Measurements from ENCODE around the gene DDX5. TPM values are rescaled to one million over a fixed set of nuclear protein-coding genes. Genes with fewer than 3 reads are reported as not detected.

Gene DDX5
- total and polyA plus RNA-seq, 2 of the 13 experiments (the other 11 are each of a cell fraction or from before 2014, with no cell fraction given): 503 to 684 TPM

DNA sequence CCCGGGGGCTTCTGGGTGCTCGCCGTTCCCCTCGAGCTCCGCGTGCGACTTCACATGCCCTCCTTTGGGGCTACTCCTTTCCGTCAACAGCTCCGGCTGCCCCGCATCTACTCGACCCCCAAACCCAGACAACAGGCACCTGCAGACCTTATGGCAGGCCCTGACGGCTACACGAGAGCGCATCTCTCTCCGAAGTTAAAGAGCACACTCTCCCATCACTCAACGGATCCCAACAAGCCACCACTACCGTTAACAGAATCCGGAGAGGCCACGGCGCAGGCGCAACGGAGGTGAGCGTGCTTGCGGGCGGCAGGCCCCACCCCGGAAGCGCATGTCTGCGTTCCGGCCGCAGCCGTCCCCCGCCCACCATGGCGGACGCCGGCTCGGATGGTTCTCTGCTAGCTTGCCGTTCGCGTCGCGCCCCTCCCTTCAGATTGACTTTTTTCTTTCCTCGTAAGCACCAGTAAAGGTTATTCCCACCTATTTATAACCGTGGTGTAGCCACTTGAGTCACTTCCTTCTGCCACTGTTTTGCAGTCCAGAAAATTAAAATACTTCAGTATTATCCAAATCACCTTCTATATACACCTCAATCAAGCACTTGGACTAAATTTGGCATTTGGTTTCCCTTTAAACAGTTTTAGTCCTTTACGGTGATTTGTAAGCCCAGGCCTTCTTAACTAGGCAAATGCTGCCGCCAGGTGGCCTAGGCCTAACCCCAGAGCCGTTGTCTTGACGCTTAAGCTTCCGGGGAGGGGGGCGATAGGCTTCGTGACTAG, 9.1 kb downstream of the DDX5 start, which contains the start of gene POLG2:
TSS of gene POLG2 (minus strand) at position 269 of the 779 bp plus-strand sequence. CDS start at position 183, 86 bp downstream.
- Histone ChIP-seq H3K36me3 (replicated peaks in 1 of 2; ENCODE audit: control insufficient read depth in 1 of 2, insufficient read depth in 2 of 2, low read length in 2 of 2) (peaks cover 13 to 37% of the 10 kb centered on the region in 2 experiments), H3K4me1 (ENCODE audit: insufficient read depth, low read length) (peaks cover 73% of the 10 kb centered on the region), H3K79me2 (ENCODE audit: insufficient read depth, low read length) (peaks cover 35% of the 10 kb centered on the region), H3K4me3 (replicated peaks in 1 of 3; ENCODE audit: insufficient read depth in 1 of 3, low read depth in 2 of 3, low read length in 3 of 3) (peak within 1 kb of the TSS; percentile 65 to 90 (median 68)), H3K9me3 (ENCODE audit: low read length) (no peaks in the 10 kb centered on the region), H3K9ac (ENCODE audit: insufficient read depth, low read depth, low read length) (peak within 1 kb of the TSS; percentile 80), H3K27ac (ENCODE audit: extremely low read length, insufficient read depth, low read length) (peak within 1 kb of the TSS; percentile 74), H4K20me1 (ENCODE audit: insufficient read depth, low read length) (peaks cover 24% of the 10 kb centered on the region), H3K27me3 (ENCODE audit: control insufficient read depth in 1 of 2, insufficient read depth in 2 of 2, low read length in 2 of 2) (no peaks in the 10 kb centered on the region; a peak in 1 of 5 replicates), H3K4me2 (ENCODE audit: low read depth, low read length) (peak within 1 kb of the TSS; percentile 88), H2AFZ (ENCODE audit: low read length) (peak within 1 kb of the TSS; percentile 38)
- BruUV-seq (replicated peaks): TSS peak; percentile 99
- DNase-seq (ENCODE audit: low spot score) (peak; percentile 92), FAIRE-seq (peak; percentile 42), ATAC-seq (peak; percentile 86)
- ChIA-PET POLR2A (interaction anchor here (0.6 to 7.3 kb wide), 16 partner anchors 9 to 351 kb away, joined by 3 to 202 read pairs (median 4); partner anchors contain the start of genes CEP95, DDX5 and TEX2), CTCF (ENCODE audit: low intra/inter-chr PET ratio, low total read pairs) (no interaction called here)
- 1% methylated on average over 50 of the region's 50 CpGs for WGBS (ENCODE audit: low lambda C conversion rate)
- intact Hi-C loops (cut with micrococcal nuclease; ENCODE audit: unreplicated experiment): loop anchor here (1.0 to 10.0 kb wide), 3 partner anchors 8 to 342 kb away; no protein-coding TSS in a partner anchor
- in situ Hi-C loops (cut with HindIII; ENCODE audit: extremely low pct_ligation_motif_present, low pct_unique_long_range_greater_than_20kb): loop anchor here (10.0 kb wide), 1 partner anchor 192 kb away; no protein-coding TSS in a partner anchor
- TF ChIP-seq KLF6 (CRISPR knock-in tag; IDR thresholded peaks at IDR 0.05): peak; percentile 98
- TF ChIP-seq ZNF253 (CRISPR knock-in tag; IDR thresholded peaks at IDR 0.05; ENCODE audit: borderline replicate concordance): peak; percentile 89
- TF ChIP-seq FOXO1 (CRISPR knock-in tag; IDR thresholded peaks at IDR 0.05): peak; percentile 14
- TF ChIP-seq IRF9 (CRISPR knock-in tag; IDR thresholded peaks at IDR 0.05; ENCODE audit: borderline replicate concordance): no peak
- no peak; the same call in 1 of the 2 replicates for TF ChIP-seq ZNF737 (CRISPR knock-in tag; IDR thresholded peaks at IDR 0.05; ENCODE audit: borderline replicate concordance)
- peak; percentile 66 for TF ChIP-seq CBX1 (IDR thresholded peaks at IDR 0.05; ENCODE audit: low read depth)
- no peak for TF ChIP-seq ZNF382 (CRISPR knock-in tag; IDR thresholded peaks at IDR 0.05; ENCODE audit: borderline replicate concordance)
- TF ChIP-seq NFKB2 (CRISPR knock-in tag; IDR thresholded peaks at IDR 0.05; ENCODE audit: borderline replicate concordance): peak; percentile 83; the same call in 1 of the 2 replicates
- TF ChIP-seq HOXA9 (CRISPR knock-in tag; IDR thresholded peaks at IDR 0.05; ENCODE audit: borderline replicate concordance): peak; percentile 87; the same call in 1 of the 2 replicates
- TF ChIP-seq ZNF891 (CRISPR knock-in tag; IDR thresholded peaks at IDR 0.05): peak; percentile 99
- TF ChIP-seq GPN1 (CRISPR knock-in tag; IDR thresholded peaks at IDR 0.05; ENCODE audit: borderline replicate concordance): peak; percentile 54; the same call in 1 of the 2 replicates
- TF ChIP-seq SP140L (CRISPR knock-in tag; IDR thresholded peaks at IDR 0.05; ENCODE audit: borderline replicate concordance): peak; percentile 78
- peak; percentile 99 for TF ChIP-seq POLR2AphosphoS2 (IDR thresholded peaks at IDR 0.05; ENCODE audit: low read depth, low read length)
- no peak for TF ChIP-seq ZFAT (CRISPR knock-in tag; conservative IDR thresholded peaks at IDR 0.05)
- TF ChIP-seq, protein P1, sequence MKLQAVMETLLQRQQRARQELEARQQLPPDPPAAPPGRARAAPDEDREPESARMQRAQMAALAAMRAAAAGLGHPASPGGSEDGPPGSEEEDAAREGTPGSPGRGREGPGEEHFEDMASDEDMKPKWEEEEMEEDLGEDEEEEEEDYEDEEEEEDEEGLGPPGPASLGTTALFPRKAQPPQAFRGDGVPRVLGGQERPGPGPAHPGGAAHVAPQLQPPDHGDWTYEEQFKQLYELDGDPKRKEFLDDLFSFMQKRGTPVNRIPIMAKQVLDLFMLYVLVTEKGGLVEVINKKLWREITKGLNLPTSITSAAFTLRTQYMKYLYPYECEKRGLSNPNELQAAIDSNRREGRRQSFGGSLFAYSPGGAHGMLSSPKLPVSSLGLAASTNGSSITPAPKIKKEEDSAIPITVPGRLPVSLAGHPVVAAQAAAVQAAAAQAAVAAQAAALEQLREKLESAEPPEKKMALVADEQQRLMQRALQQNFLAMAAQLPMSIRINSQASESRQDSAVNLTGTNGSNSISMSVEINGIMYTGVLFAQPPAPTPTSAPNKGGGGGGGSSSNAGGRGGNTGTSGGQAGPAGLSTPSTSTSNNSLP (IDR thresholded peaks at IDR 0.05; ENCODE audit: low read depth, low read length): no peak
- TF ChIP-seq, protein P2, sequence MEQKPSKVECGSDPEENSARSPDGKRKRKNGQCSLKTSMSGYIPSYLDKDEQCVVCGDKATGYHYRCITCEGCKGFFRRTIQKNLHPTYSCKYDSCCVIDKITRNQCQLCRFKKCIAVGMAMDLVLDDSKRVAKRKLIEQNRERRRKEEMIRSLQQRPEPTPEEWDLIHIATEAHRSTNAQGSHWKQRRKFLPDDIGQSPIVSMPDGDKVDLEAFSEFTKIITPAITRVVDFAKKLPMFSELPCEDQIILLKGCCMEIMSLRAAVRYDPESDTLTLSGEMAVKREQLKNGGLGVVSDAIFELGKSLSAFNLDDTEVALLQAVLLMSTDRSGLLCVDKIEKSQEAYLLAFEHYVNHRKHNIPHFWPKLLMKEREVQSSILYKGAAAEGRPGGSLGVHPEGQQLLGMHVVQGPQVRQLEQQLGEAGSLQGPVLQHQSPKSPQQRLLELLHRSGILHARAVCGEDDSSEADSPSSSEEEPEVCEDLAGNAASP (CRISPR knock-in tag; IDR thresholded peaks at IDR 0.05; ENCODE audit: borderline replicate concordance): no peak
- TF ChIP-seq SRSF4 (IDR thresholded peaks at IDR 0.05; ENCODE audit: low read depth, low read length, poor library complexity, severe bottlenecking): no peak
- peak; percentile 95; the same call in 1 of the 2 replicates for TF ChIP-seq EEA1 (CRISPR knock-in tag; IDR thresholded peaks at IDR 0.05; ENCODE audit: borderline replicate concordance)
- TF ChIP-seq ZNF260 (CRISPR knock-in tag; IDR thresholded peaks at IDR 0.05; ENCODE audit: borderline replicate concordance, low read depth): no peak
- no peak for TF ChIP-seq ZNF816 (CRISPR knock-in tag; IDR thresholded peaks at IDR 0.05; ENCODE audit: borderline replicate concordance)

Measured in HepG2 (cell line).